ENCODE data around the gene C2CD4C.

The C2CD4C gene

GRCh38 chr19:391726-392374 lies 17.1 kb downstream of the C2CD4C start:
- Histone ChIP-seq H3K9me3 (ENCODE audit: low read length) (no peaks in the 10 kb centered on the region), H3K4me2 (ENCODE audit: low read length) (no peak overlapping the region), H3K9ac (ENCODE audit: low read length) (no peak overlapping the region), H3K36me3 (ENCODE audit: insufficient read depth, low read length) (no peaks in the 10 kb centered on the region), H3K4me3 (ENCODE audit: low read depth, low read length, poor library complexity, severe bottlenecking) (no peak overlapping the region), H3K9me2 (ENCODE audit: low read depth, low read length) (no peaks in the 10 kb centered on the region), H2AFZ (ENCODE audit: low read length) (no peak overlapping the region), H3K27ac (ENCODE audit: low read depth, low read length, poor library complexity, severe bottlenecking) (no peak overlapping the region), H3K4me1 (ENCODE audit: insufficient read depth, low read length, severe bottlenecking) (no peaks in the 10 kb centered on the region), H3F3A (ENCODE audit: insufficient read depth, low read length) (no peaks in the 10 kb centered on the region), H3K79me2 (ENCODE audit: insufficient read depth, low read length) (no peaks in the 10 kb centered on the region), H3K27me3 (ENCODE audit: insufficient read depth, low read length) (no peaks in the 10 kb centered on the region), H4K20me1 (ENCODE audit: insufficient read depth, low read length) (no peaks in the 10 kb centered on the region)
- no peak for TF ChIP-seq CTCF (IDR thresholded peaks at IDR 0.05; ENCODE audit: low read length)
- no peak for TF ChIP-seq EZH2 (IDR thresholded peaks at IDR 0.05; ENCODE audit: borderline replicate concordance, low read length)

DNA sequence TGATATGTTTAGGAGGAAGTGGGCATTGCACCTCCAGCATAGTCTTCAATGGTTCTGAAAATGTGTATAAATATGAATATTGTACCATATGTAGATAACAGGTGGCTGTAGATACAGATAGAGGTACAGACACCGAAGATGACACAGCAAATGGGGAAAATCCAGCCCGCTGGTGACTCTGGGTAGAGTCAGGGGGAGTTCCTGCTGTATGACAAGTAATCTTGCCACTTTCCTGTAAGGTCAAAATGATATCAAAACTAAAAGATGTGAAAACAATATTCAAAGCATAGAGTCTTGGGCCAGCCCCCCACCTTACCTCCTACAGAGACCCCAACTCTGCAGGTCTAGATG lies 17.8 kb downstream of the C2CD4C start:
- Histone ChIP-seq H3K9me3 (ENCODE audit: low read length) (no peaks in the 10 kb centered on the region), H3K4me1 (ENCODE audit: insufficient read depth, low read length, severe bottlenecking) (no peaks in the 10 kb centered on the region), H3F3A (ENCODE audit: insufficient read depth, low read length) (no peaks in the 10 kb centered on the region), H3K9me2 (ENCODE audit: low read depth, low read length) (no peaks in the 10 kb centered on the region), H3K4me2 (ENCODE audit: low read length) (no peak overlapping the region), H3K79me2 (ENCODE audit: insufficient read depth, low read length) (no peaks in the 10 kb centered on the region), H2AFZ (ENCODE audit: low read length) (no peak overlapping the region), H3K36me3 (ENCODE audit: insufficient read depth, low read length) (no peaks in the 10 kb centered on the region), H3K27ac (ENCODE audit: low read depth, low read length, poor library complexity, severe bottlenecking) (no peak overlapping the region), H3K27me3 (ENCODE audit: insufficient read depth, low read length) (no peaks in the 10 kb centered on the region), H3K4me3 (ENCODE audit: low read depth, low read length, poor library complexity, severe bottlenecking) (no peak overlapping the region), H4K20me1 (ENCODE audit: insufficient read depth, low read length) (no peaks in the 10 kb centered on the region), H3K9ac (ENCODE audit: low read length) (no peak overlapping the region)
- TF ChIP-seq EZH2 (IDR thresholded peaks at IDR 0.05; ENCODE audit: borderline replicate concordance, low read length) (no peak), CTCF (IDR thresholded peaks at IDR 0.05; ENCODE audit: low read length) (no peak)

- no peaks in the 10 kb centered on the region for H3K9me3 ChIP-seq (ENCODE audit: low read length)
- no peak overlapping the region for H3K9ac ChIP-seq (ENCODE audit: low read length)
- no peaks in the 10 kb centered on the region for H3F3A ChIP-seq (ENCODE audit: insufficient read depth, low read length)
- H4K20me1 ChIP-seq (ENCODE audit: insufficient read depth, low read length), result no peaks in the 10 kb centered on the region
- no peaks in the 10 kb centered on the region for H3K4me1 ChIP-seq (ENCODE audit: insufficient read depth, low read length, severe bottlenecking)
- no peaks in the 10 kb centered on the region for H3K27me3 ChIP-seq (ENCODE audit: insufficient read depth, low read length)
- no peaks in the 10 kb centered on the region for H3K79me2 ChIP-seq (ENCODE audit: insufficient read depth, low read length)
- no peaks in the 10 kb centered on the region for H3K36me3 ChIP-seq (ENCODE audit: insufficient read depth, low read length)
- no peak overlapping the region for H3K4me3 ChIP-seq (ENCODE audit: low read depth, low read length, poor library complexity, severe bottlenecking)
- TF ChIP-seq CTCF (IDR thresholded peaks at IDR 0.05; ENCODE audit: low read length), result no peak
- H2AFZ ChIP-seq (ENCODE audit: low read length), result no peak overlapping the region
- no peak overlapping the region for H3K4me2 ChIP-seq (ENCODE audit: low read length)
- H3K9me2 ChIP-seq (ENCODE audit: low read depth, low read length), result no peaks in the 10 kb centered on the region
- H3K27ac ChIP-seq (ENCODE audit: low read depth, low read length, poor library complexity, severe bottlenecking), result no peak overlapping the region
Measured at GRCh38 chr19:390386-391206, 18.4 kb downstream of the C2CD4C start.

All from OCI-LY1 (cell line).